ENCODE results near the gene SPATA6L.

GRCh38 chr9:4706021-4706420, 39.7 kb upstream of the SPATA6L start:
- no peak for TF ChIP-seq CTCF (conservative IDR thresholded peaks at IDR 0.05; ENCODE audit: low read depth in 2 of 2)
- no peak for TF ChIP-seq REST (IDR thresholded peaks at IDR 0.05; ENCODE audit: unreplicated experiment)
- no peak for TF ChIP-seq EZH2 (IDR thresholded peaks at IDR 0.05; ENCODE audit: low read depth, unreplicated experiment)
- no peak for TF ChIP-seq CREB1 (CRISPR knock-in tag; IDR thresholded peaks at IDR 0.05; ENCODE audit: low read depth)
- TF ChIP-seq STAT1 (IDR thresholded peaks at IDR 0.05; ENCODE audit: unreplicated experiment) = no peak
